WI38 (cell line): ENCODE results near the gene CTNND2.

ENCODE experiments used
- H3K4me3 ChIP-seq: 2 replicates; pipeline ENCODE4 v1.5.1; 2011; ENCODE audit warnings: low read depth, mild to moderate bottlenecking, control low read depth, low read length
- CTCF ChIP-seq: IDR thresholded peaks from 2 replicates; pipeline ENCODE4 v1.5.1; 2012; ENCODE audit warnings: low read depth, mild to moderate bottlenecking, control low read depth, low read length

CTNND2 gene

GRCh38 chr5:10975945-10976344 is 928.3 kb downstream of the CTNND2 start:
- H3K4me3 ChIP-seq = no peak overlapping the region
- TF ChIP-seq CTCF = no peak

GRCh38 chr5:10974850-10975249 is 929.4 kb downstream of the CTNND2 start:
- no peak for TF ChIP-seq CTCF
- H3K4me3 ChIP-seq = no peak overlapping the region

- no peak for TF ChIP-seq CTCF
- H3K4me3 ChIP-seq = no peak overlapping the region
These were observed 930.9 kb downstream of the CTNND2 start for GRCh38 chr5:10973316-10973715.

- no peak for TF ChIP-seq CTCF
- H3K4me3 ChIP-seq = no peak overlapping the region
These were observed 934.5 kb downstream of the CTNND2 start for GRCh38 chr5:10969684-10970180.

GRCh38 chr5:10964806-10965205 is 939.4 kb downstream of the CTNND2 start:
- no peak overlapping the region for H3K4me3 ChIP-seq
- no peak for TF ChIP-seq CTCF

- TF ChIP-seq CTCF = no peak
- H3K4me3 ChIP-seq = no peak overlapping the region
These were observed 945.5 kb downstream of the CTNND2 start for GRCh38 chr5:10958728-10959127.

- H3K4me3 ChIP-seq = no peak overlapping the region
- TF ChIP-seq CTCF = no peak
These were observed 954.2 kb downstream of the CTNND2 start for GRCh38 chr5:10949856-10950630.
